ENCODE results near the gene TNPO1. TPM values are rescaled to one million over a fixed set of nuclear protein-coding genes. Genes with fewer than 3 reads are reported as not detected.

TNPO1 gene
- polyA plus RNA-seq, 3 donors: 91.3 to 100 (median 93.8) TPM

GRCh38 chr5:72848474-72849428, 32.3 kb downstream of the TNPO1 start:
- DNase-seq: peak; percentile 33

GRCh38 chr5:72849546-72849945, 33.1 kb downstream of the TNPO1 start:
- no peak for DNase-seq

- DNase-seq: no peak
Measured at GRCh38 chr5:72850113-72850512, 33.7 kb downstream of the TNPO1 start.

GRCh38 chr5:72852356-72852755, 35.9 kb downstream of the TNPO1 start:
- DNase-seq: no peak

GRCh38 chr5:72854419-72854818, 38.0 kb downstream of the TNPO1 start:
- DNase-seq: no peak

GRCh38 chr5:72855821-72856220, 39.4 kb downstream of the TNPO1 start:
- DNase-seq: no peak

- DNase-seq: no peak
Measured at GRCh38 chr5:72857396-72857795, 40.9 kb downstream of the TNPO1 start.

- DNase-seq: no peak
Measured at GRCh38 chr5:72859127-72859526, 42.7 kb downstream of the TNPO1 start.

GRCh38 chr5:72860499-72860898, 44.0 kb downstream of the TNPO1 start:
- DNase-seq: no peak

- no peak for DNase-seq
Measured at GRCh38 chr5:72871366-72872024, 55.0 kb downstream of the TNPO1 start.

- no peak for DNase-seq
Measured at GRCh38 chr5:72878854-72879253, 62.4 kb downstream of the TNPO1 start.

GRCh38 chr5:72882989-72883388, 66.5 kb downstream of the TNPO1 start:
- no peak for DNase-seq

- DNase-seq: no peak
Measured at GRCh38 chr5:72883850-72884249, 67.4 kb downstream of the TNPO1 start.

- no peak for DNase-seq
Measured at GRCh38 chr5:72884892-72885291, 68.4 kb downstream of the TNPO1 start.

GRCh38 chr5:72885824-72886223, 69.4 kb downstream of the TNPO1 start:
- DNase-seq: no peak

- DNase-seq: no peak
Measured at GRCh38 chr5:72888595-72888994, 72.1 kb downstream of the TNPO1 start.

GRCh38 chr5:72889324-72889723, 72.9 kb downstream of the TNPO1 start:
- DNase-seq: no peak

GRCh38 chr5:72892846-72893245, 76.4 kb downstream of the TNPO1 start:
- DNase-seq: no peak

GRCh38 chr5:72895758-72896157, 79.3 kb downstream of the TNPO1 start:
- no peak for DNase-seq

- DNase-seq: no peak
Measured at GRCh38 chr5:72906806-72907205, 90.3 kb downstream of the TNPO1 start.

GRCh38 chr5:72908664-72909063, 92.2 kb downstream of the TNPO1 start:
- DNase-seq: no peak

GRCh38 chr5:72917371-72917776, 100.9 kb downstream of the TNPO1 start:
- no peak for DNase-seq
